Lung (tissue), 12 donors: Measurements from ENCODE around the gene UNC93B1. TPM values are rescaled to one million over a fixed set of nuclear protein-coding genes. Genes with fewer than 3 reads are reported as not detected.

Experiments
- ATAC-seq: fragments of 200-7000 bp; cut with Tn5 transposase; one replicate; pipeline ENCODE4 v1.9.1; 2020; ENCODE audit warnings: moderate number of reproducible peaks; ENCODE audit not compliant: insufficient read depth, low FRiP score
- DNase-seq, 3 donors: peaks; one replicate each; pipeline ENCODE4 v3.0.0-alpha.2; 2013 to 2017
- H3K27ac ChIP-seq, 2 donors: one replicate each; pipeline ENCODE4 v1.5.1; 2013; ENCODE audit warnings: mild to moderate bottlenecking in 2 of 2, moderate library complexity in 2 of 2, control low read depth in 1 of 2, inconsistent platforms in 1 of 2, low read depth in 1 of 2, low read length in 1 of 2
- H3K27me3 ChIP-seq, 3 donors: one replicate each; pipeline ENCODE4 v1.5.1; 2013; ENCODE audit warnings: low read length in 2 of 3; ENCODE audit not compliant: control insufficient read depth in 3 of 3, insufficient read depth in 3 of 3
- H3K36me3 ChIP-seq, 4 donors: one replicate each; pipeline ENCODE4 v1.5.1; 2013; ENCODE audit warnings: low read length in 4 of 4, mild to moderate bottlenecking in 1 of 4, moderate library complexity in 1 of 4; ENCODE audit not compliant: control insufficient read depth in 4 of 4, insufficient read depth in 4 of 4
- H3K4me1 ChIP-seq, 5 donors: one replicate each; pipeline ENCODE4 v1.5.1; 2013; ENCODE audit warnings: low read length in 5 of 5, mild to moderate bottlenecking in 2 of 5, moderate library complexity in 1 of 5; ENCODE audit not compliant: control insufficient read depth in 5 of 5, insufficient read depth in 5 of 5
- H3K4me3 ChIP-seq: one replicate; pipeline ENCODE4 v1.5.1; 2013; ENCODE audit warnings: mild to moderate bottlenecking, control low read depth, moderate library complexity
- H3K9ac ChIP-seq, 2 donors: one replicate each; pipeline ENCODE4 v1.5.1; 2013; ENCODE audit warnings: low read length in 2 of 2, control low read depth in 1 of 2; ENCODE audit not compliant: insufficient read depth in 1 of 2
- H3K9me3 ChIP-seq, 4 donors: one replicate each; pipeline ENCODE4 v1.5.1; 2013; ENCODE audit warnings: low read length in 3 of 4, mild to moderate bottlenecking in 1 of 4, moderate library complexity in 1 of 4; ENCODE audit not compliant: control insufficient read depth in 4 of 4, insufficient read depth in 3 of 4
- WGBS, 2 donors: extraction: QIAGEN DNeasy Blood & Tissue Kit; methylation state at CpG; one replicate each; pipeline ENCODE4 v1.1.7; 2013; 5-methylcytosine and 5-hydroxymethylcytosine counted together
- polyA plus RNA-seq, 2 donors: library from polyadenylated mRNA; stranded (reverse); fragments of 200-250 nt; gene quantifications; one replicate each; pipeline ENCODE4 v1.2.1, GENCODE V29; 2013
- total RNA-seq, 2 donors: library from RNA; depleted of rRNA in 1 of 2; stranded (reverse); fragments of >200 nt in 1 of 2; gene quantifications; one replicate each; pipeline ENCODE4 v1.2.1, GENCODE V29; 2014 to 2021
- TF ChIP-seq, protein P1 (sequence below): IDR thresholded peaks from 2 replicates; pipeline ENCODE4 v1.5.1; 2012; ENCODE audit warnings: mild to moderate bottlenecking; ENCODE audit errors: control extremely low read depth, extremely low read depth
- donor health status: control.
- donor health status: control.
- donor health status: Bipolar disorder and iron deficiency.
- donor health status: healthy.
- donor health status: DM: yes; HTN: yes; CAD: no.

Gene UNC93B1
- total and polyA plus RNA-seq, 4 donors = 44.3 to 124 (median 87.8) TPM

DNA sequence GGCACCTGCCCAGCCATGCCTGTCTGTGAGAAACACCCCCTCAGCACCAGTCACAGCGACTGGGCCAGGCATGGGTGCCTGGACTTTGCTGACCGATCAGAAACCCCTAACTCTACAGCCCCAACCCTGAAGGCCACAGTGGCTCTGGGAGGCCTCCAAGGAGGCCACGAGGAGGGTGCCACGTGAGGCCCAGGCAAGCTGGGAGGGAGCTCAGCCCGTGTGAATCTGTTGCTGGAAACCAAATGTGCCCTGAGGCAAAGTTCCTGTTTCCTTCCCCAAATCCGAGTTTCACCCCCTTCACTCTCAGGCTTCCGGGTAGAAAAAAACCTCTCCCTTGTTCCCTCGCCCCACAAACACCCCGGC lies 1.3 kb downstream of the UNC93B1 start:
- Histone ChIP-seq H3K27me3 (no peaks in the 10 kb centered on the region), H3K4me3 (peak overlapping the region; percentile 69), H3K4me1 (peaks cover 0 to 10% (median 0%) of the 10 kb centered on the region in 5 donors), H3K27ac (peak overlapping the region in 1 of 2 donors; percentile 80), H3K9ac (no peak overlapping the region), H3K36me3 (peaks cover 0 to 3% (median 0%) of the 10 kb centered on the region in 4 donors), H3K9me3 (peaks cover 0 to 2% (median 0%) of the 10 kb centered on the region in 4 donors)
- no peak for ATAC-seq
- TF ChIP-seq, protein P1, sequence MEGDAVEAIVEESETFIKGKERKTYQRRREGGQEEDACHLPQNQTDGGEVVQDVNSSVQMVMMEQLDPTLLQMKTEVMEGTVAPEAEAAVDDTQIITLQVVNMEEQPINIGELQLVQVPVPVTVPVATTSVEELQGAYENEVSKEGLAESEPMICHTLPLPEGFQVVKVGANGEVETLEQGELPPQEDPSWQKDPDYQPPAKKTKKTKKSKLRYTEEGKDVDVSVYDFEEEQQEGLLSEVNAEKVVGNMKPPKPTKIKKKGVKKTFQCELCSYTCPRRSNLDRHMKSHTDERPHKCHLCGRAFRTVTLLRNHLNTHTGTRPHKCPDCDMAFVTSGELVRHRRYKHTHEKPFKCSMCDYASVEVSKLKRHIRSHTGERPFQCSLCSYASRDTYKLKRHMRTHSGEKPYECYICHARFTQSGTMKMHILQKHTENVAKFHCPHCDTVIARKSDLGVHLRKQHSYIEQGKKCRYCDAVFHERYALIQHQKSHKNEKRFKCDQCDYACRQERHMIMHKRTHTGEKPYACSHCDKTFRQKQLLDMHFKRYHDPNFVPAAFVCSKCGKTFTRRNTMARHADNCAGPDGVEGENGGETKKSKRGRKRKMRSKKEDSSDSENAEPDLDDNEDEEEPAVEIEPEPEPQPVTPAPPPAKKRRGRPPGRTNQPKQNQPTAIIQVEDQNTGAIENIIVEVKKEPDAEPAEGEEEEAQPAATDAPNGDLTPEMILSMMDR = no peak
- 42 to 61% methylated on average over 9 of the region's 9 CpGs for WGBS, 2 donors
- no peak for DNase-seq

DNA sequence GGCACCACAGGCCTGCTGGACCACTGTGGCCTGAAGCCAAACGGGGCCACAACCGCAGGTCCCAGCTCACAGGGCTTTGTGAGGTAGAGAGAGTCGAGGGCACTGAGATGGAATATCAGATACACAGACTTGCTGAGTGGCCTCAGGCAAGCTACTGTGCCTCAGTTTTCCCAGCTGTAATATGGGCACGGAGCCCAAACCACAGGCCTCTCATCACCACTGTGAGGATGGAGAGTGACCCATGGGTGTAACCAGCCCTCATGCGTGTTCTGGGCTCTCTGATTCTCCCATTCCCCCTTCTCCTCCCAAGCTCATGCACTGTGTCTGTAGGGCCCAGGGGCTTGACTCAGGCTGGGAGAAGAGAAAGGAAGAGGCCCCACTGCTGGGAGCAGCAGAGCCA lies 4.2 kb downstream of the UNC93B1 start:
- no peak overlapping the region for H3K9ac ChIP-seq
- ATAC-seq (no peak), DNase-seq (no peak)
- H3K4me1 ChIP-seq = peaks cover 0 to 13% (median 0%) of the 10 kb centered on the region in 5 donors
- H3K27me3 ChIP-seq = no peaks in the 10 kb centered on the region
- peaks cover 0 to 2% (median 0%) of the 10 kb centered on the region in 4 donors for H3K9me3 ChIP-seq
- H3K4me3 ChIP-seq = no peak overlapping the region
- 92 to 93% methylated on average over 5 of the region's 5 CpGs for WGBS, 2 donors
- peaks cover 0 to 7% (median 0%) of the 10 kb centered on the region in 4 donors for H3K36me3 ChIP-seq
- no peak overlapping the region for H3K27ac ChIP-seq
- TF ChIP-seq, protein P1 = no peak

DNA sequence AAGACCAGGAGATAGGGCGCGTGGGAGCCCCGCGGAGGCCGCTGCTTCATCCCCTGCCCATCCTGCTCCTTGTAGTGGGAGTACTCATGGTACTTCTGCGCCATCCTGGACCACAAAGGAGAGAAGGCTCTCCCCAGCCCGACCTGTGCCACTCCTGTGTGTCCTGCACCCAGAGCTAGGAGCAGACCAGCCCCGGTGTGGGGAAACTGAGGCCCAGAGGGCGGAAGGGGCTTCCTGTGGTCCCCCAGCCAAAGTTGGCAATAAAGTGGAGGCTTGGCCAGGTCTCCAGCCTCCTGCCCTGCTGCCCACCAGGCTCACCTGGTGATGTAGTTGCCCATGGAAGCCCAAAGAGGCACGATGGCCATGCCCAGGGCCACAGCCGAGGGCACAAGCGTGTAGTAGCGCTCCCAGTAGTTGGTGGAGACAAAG lies 4.7 kb downstream of the UNC93B1 start:
- ATAC-seq (no peak), DNase-seq (no peak)
- Histone ChIP-seq H3K9me3 (peaks cover 0 to 2% (median 0%) of the 10 kb centered on the region in 4 donors), H3K27ac (no peak overlapping the region), H3K4me3 (no peak overlapping the region), H3K4me1 (peaks cover 0 to 10% (median 0%) of the 10 kb centered on the region in 5 donors), H3K27me3 (no peaks in the 10 kb centered on the region), H3K9ac (no peak overlapping the region), H3K36me3 (peaks cover 0 to 7% (median 0%) of the 10 kb centered on the region in 4 donors)
- TF ChIP-seq, protein P1 = no peak
- 98% methylated on average over 13 of the region's 13 CpGs for WGBS, 2 donors
